WTC11 (cell line): ENCODE measurements around the gene EXOC4.

Source experiments
- ETV6 ChIP-seq: sonication (generic); formaldehyde crosslinking; IDR thresholded peaks from 2 replicates; pipeline ENCODE4 v1.8.1; 2022; ENCODE audit warnings: mild to moderate bottlenecking, missing genetic modification reagents
- FOXJ3 ChIP-seq: sonication (generic); formaldehyde crosslinking; IDR thresholded peaks from 2 replicates; pipeline ENCODE4 v1.9.0; 2021; ENCODE audit warnings: missing genetic modification reagents, mild to moderate bottlenecking, borderline replicate concordance
- NR2C2 ChIP-seq: sonication (generic); formaldehyde crosslinking; IDR thresholded peaks from 2 replicates; pipeline ENCODE4 v1.8.0; 2022; ENCODE audit warnings: mild to moderate bottlenecking, missing genetic modification reagents
- TEAD4 ChIP-seq: sonication (generic); formaldehyde crosslinking; IDR thresholded peaks from 2 replicates; pipeline ENCODE4 v1.8.0; 2022; ENCODE audit warnings: mild to moderate bottlenecking, missing genetic modification reagents
- TP53 ChIP-seq: sonication (generic); formaldehyde crosslinking; IDR thresholded peaks from 2 replicates; pipeline ENCODE4 v1.8.1; 2023; ENCODE audit warnings: mild to moderate bottlenecking, missing genetic modification reagents
- ZNF138 ChIP-seq: sonication (generic); formaldehyde crosslinking; conservative IDR thresholded peaks from 2 replicates; pipeline ENCODE4 v1.8.1; 2022; ENCODE audit warnings: mild to moderate bottlenecking, moderate library complexity, missing genetic modification reagents
- ZNF263 ChIP-seq: sonication (generic); formaldehyde crosslinking; IDR thresholded peaks from 2 replicates; pipeline ENCODE4 v1.8.1; 2022; ENCODE audit warnings: low read depth, mild to moderate bottlenecking, moderate library complexity, missing genetic modification reagents
- TF ChIP-seq, protein P1 (sequence below): fragments of 200-600 bp; IDR thresholded peaks from 2 replicates; pipeline ENCODE4 v1.8.0; 2022; ENCODE audit warnings: antibody characterized with exemption
- TF ChIP-seq, protein P2 (sequence below): sonication (generic); formaldehyde crosslinking; IDR thresholded peaks from 2 replicates; pipeline ENCODE4 v1.8.1; 2023; ENCODE audit warnings: mild to moderate bottlenecking, missing genetic modification reagents, moderate library complexity
- TF ChIP-seq, protein P3 (sequence below): sonication (generic); formaldehyde crosslinking; IDR thresholded peaks from 2 replicates; pipeline ENCODE4 v1.8.1; 2022; ENCODE audit warnings: mild to moderate bottlenecking, moderate library complexity, missing genetic modification reagents
- TF ChIP-seq, protein P4 (sequence below): sonication (generic); formaldehyde crosslinking; IDR thresholded peaks from 2 replicates; pipeline ENCODE4 v1.8.0; 2023; ENCODE audit warnings: missing genetic modification reagents, mild to moderate bottlenecking, borderline replicate concordance
- TF ChIP-seq, protein P5 (sequence below): sonication (generic); formaldehyde crosslinking; IDR thresholded peaks from 2 replicates; pipeline ENCODE4 v1.8.0; 2022; ENCODE audit warnings: mild to moderate bottlenecking, missing genetic modification reagents
- TF ChIP-seq, protein P6 (sequence below): sonication (generic); formaldehyde crosslinking; IDR thresholded peaks from 2 replicates; pipeline ENCODE4 v1.8.0; 2023; ENCODE audit warnings: missing genetic modification reagents

DNA sequence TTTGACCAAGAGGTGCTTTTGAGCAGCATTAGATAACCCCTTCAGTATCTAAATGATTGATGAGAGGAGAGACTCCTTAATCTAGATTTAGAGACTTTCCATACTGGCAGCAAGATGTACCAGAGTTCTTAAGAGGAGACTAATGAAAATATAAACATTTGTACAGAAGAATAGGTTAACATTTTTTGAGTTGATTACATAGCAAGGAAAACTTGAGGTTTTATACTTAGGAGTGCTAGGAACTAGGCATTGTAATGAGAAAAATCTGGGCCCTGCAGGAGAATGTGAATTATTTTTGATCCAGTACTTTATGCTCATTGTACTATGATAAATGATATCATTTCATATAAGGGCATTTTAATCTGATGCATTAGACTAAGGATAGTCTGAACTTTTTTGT lies 261.7 kb downstream of the EXOC4 start:
- TF ChIP-seq, protein P1, sequence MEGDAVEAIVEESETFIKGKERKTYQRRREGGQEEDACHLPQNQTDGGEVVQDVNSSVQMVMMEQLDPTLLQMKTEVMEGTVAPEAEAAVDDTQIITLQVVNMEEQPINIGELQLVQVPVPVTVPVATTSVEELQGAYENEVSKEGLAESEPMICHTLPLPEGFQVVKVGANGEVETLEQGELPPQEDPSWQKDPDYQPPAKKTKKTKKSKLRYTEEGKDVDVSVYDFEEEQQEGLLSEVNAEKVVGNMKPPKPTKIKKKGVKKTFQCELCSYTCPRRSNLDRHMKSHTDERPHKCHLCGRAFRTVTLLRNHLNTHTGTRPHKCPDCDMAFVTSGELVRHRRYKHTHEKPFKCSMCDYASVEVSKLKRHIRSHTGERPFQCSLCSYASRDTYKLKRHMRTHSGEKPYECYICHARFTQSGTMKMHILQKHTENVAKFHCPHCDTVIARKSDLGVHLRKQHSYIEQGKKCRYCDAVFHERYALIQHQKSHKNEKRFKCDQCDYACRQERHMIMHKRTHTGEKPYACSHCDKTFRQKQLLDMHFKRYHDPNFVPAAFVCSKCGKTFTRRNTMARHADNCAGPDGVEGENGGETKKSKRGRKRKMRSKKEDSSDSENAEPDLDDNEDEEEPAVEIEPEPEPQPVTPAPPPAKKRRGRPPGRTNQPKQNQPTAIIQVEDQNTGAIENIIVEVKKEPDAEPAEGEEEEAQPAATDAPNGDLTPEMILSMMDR = no peak
- TF ChIP-seq, protein P2, sequence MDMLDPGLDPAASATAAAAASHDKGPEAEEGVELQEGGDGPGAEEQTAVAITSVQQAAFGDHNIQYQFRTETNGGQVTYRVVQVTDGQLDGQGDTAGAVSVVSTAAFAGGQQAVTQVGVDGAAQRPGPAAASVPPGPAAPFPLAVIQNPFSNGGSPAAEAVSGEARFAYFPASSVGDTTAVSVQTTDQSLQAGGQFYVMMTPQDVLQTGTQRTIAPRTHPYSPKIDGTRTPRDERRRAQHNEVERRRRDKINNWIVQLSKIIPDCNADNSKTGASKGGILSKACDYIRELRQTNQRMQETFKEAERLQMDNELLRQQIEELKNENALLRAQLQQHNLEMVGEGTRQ = no peak
- TF ChIP-seq, protein P3, sequence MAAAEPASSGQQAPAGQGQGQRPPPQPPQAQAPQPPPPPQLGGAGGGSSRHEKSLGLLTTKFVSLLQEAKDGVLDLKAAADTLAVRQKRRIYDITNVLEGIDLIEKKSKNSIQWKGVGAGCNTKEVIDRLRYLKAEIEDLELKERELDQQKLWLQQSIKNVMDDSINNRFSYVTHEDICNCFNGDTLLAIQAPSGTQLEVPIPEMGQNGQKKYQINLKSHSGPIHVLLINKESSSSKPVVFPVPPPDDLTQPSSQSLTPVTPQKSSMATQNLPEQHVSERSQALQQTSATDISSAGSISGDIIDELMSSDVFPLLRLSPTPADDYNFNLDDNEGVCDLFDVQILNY (CRISPR knock-in tag) = no peak
- no peak for TF ChIP-seq TP53 (CRISPR knock-in tag)
- TF ChIP-seq, protein P4, sequence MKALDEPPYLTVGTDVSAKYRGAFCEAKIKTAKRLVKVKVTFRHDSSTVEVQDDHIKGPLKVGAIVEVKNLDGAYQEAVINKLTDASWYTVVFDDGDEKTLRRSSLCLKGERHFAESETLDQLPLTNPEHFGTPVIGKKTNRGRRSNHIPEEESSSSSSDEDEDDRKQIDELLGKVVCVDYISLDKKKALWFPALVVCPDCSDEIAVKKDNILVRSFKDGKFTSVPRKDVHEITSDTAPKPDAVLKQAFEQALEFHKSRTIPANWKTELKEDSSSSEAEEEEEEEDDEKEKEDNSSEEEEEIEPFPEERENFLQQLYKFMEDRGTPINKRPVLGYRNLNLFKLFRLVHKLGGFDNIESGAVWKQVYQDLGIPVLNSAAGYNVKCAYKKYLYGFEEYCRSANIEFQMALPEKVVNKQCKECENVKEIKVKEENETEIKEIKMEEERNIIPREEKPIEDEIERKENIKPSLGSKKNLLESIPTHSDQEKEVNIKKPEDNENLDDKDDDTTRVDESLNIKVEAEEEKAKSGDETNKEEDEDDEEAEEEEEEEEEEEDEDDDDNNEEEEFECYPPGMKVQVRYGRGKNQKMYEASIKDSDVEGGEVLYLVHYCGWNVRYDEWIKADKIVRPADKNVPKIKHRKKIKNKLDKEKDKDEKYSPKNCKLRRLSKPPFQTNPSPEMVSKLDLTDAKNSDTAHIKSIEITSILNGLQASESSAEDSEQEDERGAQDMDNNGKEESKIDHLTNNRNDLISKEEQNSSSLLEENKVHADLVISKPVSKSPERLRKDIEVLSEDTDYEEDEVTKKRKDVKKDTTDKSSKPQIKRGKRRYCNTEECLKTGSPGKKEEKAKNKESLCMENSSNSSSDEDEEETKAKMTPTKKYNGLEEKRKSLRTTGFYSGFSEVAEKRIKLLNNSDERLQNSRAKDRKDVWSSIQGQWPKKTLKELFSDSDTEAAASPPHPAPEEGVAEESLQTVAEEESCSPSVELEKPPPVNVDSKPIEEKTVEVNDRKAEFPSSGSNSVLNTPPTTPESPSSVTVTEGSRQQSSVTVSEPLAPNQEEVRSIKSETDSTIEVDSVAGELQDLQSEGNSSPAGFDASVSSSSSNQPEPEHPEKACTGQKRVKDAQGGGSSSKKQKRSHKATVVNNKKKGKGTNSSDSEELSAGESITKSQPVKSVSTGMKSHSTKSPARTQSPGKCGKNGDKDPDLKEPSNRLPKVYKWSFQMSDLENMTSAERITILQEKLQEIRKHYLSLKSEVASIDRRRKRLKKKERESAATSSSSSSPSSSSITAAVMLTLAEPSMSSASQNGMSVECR = no peak
- TF ChIP-seq TEAD4 (CRISPR knock-in tag) = no peak
- no peak for TF ChIP-seq ETV6 (CRISPR knock-in tag)
- TF ChIP-seq, protein P5, sequence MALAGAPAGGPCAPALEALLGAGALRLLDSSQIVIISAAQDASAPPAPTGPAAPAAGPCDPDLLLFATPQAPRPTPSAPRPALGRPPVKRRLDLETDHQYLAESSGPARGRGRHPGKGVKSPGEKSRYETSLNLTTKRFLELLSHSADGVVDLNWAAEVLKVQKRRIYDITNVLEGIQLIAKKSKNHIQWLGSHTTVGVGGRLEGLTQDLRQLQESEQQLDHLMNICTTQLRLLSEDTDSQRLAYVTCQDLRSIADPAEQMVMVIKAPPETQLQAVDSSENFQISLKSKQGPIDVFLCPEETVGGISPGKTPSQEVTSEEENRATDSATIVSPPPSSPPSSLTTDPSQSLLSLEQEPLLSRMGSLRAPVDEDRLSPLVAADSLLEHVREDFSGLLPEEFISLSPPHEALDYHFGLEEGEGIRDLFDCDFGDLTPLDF (CRISPR knock-in tag) = no peak
- no peak for TF ChIP-seq ZNF138 (CRISPR knock-in tag)
- TF ChIP-seq FOXJ3 = no peak
- no peak for TF ChIP-seq NR2C2 (CRISPR knock-in tag)
- TF ChIP-seq, protein P6, sequence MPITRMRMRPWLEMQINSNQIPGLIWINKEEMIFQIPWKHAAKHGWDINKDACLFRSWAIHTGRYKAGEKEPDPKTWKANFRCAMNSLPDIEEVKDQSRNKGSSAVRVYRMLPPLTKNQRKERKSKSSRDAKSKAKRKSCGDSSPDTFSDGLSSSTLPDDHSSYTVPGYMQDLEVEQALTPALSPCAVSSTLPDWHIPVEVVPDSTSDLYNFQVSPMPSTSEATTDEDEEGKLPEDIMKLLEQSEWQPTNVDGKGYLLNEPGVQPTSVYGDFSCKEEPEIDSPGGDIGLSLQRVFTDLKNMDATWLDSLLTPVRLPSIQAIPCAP (CRISPR knock-in tag) = no peak
- no peak for TF ChIP-seq ZNF263
